ENCODE results near the gene FILIP1.
A peak's percentile ranks its signal among the peaks of the same experiment; 100 is the strongest.

Gene FILIP1

GRCh38 chr6:75285283-75285639 is 208.3 kb downstream of the FILIP1 start:
- DNase-seq: no peak

GRCh38 chr6:75284632-75285282 is 208.8 kb downstream of the FILIP1 start, which contains the start of gene TMEM30A:
Gene TMEM30A, minus strand, starts transcription at chr6:75284792. Its CDS starts 154 bp downstream, at chr6:75284638.
- DNase-seq: peak; percentile 96

GRCh38 chr6:75283907-75284631 is 209.5 kb downstream of the FILIP1 start:
- no peak for DNase-seq

- DNase-seq: no peak
Observed at GRCh38 chr6:75282706-75283105, 210.9 kb downstream of the FILIP1 start.

GRCh38 chr6:75281653-75282052 is 211.9 kb downstream of the FILIP1 start:
- DNase-seq: no peak

- no peak for DNase-seq
Observed at GRCh38 chr6:75280131-75280855, 213.3 kb downstream of the FILIP1 start.

- DNase-seq: no peak
Observed at GRCh38 chr6:75279418-75279817, 214.2 kb downstream of the FILIP1 start.

GRCh38 chr6:75278474-75279077 is 215.0 kb downstream of the FILIP1 start:
- DNase-seq: no peak

GRCh38 chr6:75275067-75275466 is 218.5 kb downstream of the FILIP1 start:
- no peak for DNase-seq

- no peak for DNase-seq
Observed at GRCh38 chr6:75273009-75273408, 220.6 kb downstream of the FILIP1 start.

GRCh38 chr6:75272145-75272840 is 221.3 kb downstream of the FILIP1 start:
- no peak for DNase-seq

- no peak for DNase-seq
Observed at GRCh38 chr6:75268988-75269354, 224.6 kb downstream of the FILIP1 start.

GRCh38 chr6:75268121-75268987 is 225.2 kb downstream of the FILIP1 start:
- no peak for DNase-seq

GRCh38 chr6:75267461-75267860 is 226.1 kb downstream of the FILIP1 start:
- DNase-seq: no peak

GRCh38 chr6:75266716-75267291 is 226.8 kb downstream of the FILIP1 start:
- no peak for DNase-seq

GRCh38 chr6:75263401-75263750 is 230.2 kb downstream of the FILIP1 start:
- DNase-seq: no peak

GRCh38 chr6:75262716-75263400 is 230.7 kb downstream of the FILIP1 start:
- no peak for DNase-seq

- DNase-seq: no peak
Observed at GRCh38 chr6:75261299-75261698, 232.3 kb downstream of the FILIP1 start.

- no peak for DNase-seq
Observed at GRCh38 chr6:75257343-75258087, 236.1 kb downstream of the FILIP1 start.

GRCh38 chr6:75250552-75250951 is 243.0 kb downstream of the FILIP1 start:
- no peak for DNase-seq
